ENCODE data around the gene LRRN2.

DNA sequence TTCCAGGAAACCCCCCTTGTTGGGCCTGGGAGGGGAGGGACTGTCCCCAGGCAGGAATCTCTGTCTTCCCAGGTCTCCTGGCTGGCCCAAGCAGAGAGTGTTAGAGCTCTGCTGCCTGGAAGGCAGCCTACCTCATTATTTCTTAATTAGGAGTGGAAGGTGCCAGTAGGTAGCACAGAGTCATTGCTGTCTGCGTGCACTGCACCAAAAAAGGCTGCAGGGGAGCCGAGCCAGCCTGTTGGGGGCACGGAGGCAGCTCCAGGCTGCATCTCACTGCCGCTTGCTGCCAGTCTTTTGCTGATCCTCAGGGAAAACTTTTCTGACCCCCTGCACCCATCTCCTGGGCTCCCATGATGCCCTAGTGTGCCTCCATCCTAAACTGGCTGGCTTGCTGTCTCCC is 58.1 kb downstream of the LRRN2 start:
- TF ChIP-seq, protein P1, sequence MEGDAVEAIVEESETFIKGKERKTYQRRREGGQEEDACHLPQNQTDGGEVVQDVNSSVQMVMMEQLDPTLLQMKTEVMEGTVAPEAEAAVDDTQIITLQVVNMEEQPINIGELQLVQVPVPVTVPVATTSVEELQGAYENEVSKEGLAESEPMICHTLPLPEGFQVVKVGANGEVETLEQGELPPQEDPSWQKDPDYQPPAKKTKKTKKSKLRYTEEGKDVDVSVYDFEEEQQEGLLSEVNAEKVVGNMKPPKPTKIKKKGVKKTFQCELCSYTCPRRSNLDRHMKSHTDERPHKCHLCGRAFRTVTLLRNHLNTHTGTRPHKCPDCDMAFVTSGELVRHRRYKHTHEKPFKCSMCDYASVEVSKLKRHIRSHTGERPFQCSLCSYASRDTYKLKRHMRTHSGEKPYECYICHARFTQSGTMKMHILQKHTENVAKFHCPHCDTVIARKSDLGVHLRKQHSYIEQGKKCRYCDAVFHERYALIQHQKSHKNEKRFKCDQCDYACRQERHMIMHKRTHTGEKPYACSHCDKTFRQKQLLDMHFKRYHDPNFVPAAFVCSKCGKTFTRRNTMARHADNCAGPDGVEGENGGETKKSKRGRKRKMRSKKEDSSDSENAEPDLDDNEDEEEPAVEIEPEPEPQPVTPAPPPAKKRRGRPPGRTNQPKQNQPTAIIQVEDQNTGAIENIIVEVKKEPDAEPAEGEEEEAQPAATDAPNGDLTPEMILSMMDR (conservative IDR thresholded peaks at IDR 0.05; ENCODE audit: low read depth, low read length), result no peak
- TF ChIP-seq EZH2phosphoT487 (IDR thresholded peaks at IDR 0.05; ENCODE audit: borderline replicate concordance, low read length), result no peak
- no peak for TF ChIP-seq EZH2 (IDR thresholded peaks at IDR 0.05; ENCODE audit: low read length, unreplicated experiment)
